ENCODE results near the gene SRPRB. TPM values are rescaled to one million over a fixed set of nuclear protein-coding genes. Genes with fewer than 3 reads are reported as not detected.

SRPRB gene
- total and polyA plus RNA-seq, 9 of the 15 experiments (the other 6 are each of a cell fraction or from before 2014, with no cell fraction given) = 29.5 to 66.0 (median 41.4) TPM

GRCh38 chr3:133833880-133834620 is 28.4 kb downstream of the SRPRB start (continued):
- TF ChIP-seq, protein P1, sequence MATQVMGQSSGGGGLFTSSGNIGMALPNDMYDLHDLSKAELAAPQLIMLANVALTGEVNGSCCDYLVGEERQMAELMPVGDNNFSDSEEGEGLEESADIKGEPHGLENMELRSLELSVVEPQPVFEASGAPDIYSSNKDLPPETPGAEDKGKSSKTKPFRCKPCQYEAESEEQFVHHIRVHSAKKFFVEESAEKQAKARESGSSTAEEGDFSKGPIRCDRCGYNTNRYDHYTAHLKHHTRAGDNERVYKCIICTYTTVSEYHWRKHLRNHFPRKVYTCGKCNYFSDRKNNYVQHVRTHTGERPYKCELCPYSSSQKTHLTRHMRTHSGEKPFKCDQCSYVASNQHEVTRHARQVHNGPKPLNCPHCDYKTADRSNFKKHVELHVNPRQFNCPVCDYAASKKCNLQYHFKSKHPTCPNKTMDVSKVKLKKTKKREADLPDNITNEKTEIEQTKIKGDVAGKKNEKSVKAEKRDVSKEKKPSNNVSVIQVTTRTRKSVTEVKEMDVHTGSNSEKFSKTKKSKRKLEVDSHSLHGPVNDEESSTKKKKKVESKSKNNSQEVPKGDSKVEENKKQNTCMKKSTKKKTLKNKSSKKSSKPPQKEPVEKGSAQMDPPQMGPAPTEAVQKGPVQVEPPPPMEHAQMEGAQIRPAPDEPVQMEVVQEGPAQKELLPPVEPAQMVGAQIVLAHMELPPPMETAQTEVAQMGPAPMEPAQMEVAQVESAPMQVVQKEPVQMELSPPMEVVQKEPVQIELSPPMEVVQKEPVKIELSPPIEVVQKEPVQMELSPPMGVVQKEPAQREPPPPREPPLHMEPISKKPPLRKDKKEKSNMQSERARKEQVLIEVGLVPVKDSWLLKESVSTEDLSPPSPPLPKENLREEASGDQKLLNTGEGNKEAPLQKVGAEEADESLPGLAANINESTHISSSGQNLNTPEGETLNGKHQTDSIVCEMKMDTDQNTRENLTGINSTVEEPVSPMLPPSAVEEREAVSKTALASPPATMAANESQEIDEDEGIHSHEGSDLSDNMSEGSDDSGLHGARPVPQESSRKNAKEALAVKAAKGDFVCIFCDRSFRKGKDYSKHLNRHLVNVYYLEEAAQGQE (IDR thresholded peaks at IDR 0.05; ENCODE audit: borderline replicate concordance) = peak; percentile 39; the same call in 1 of the 2 replicates
- TF ChIP-seq, protein P1 (CRISPR knock-in tag; IDR thresholded peaks at IDR 0.05; ENCODE audit: low read depth) = no peak
- TF ChIP-seq GTF2B (IDR thresholded peaks at IDR 0.05; ENCODE audit: extremely low read depth, insufficient read length) (no peak), RAD21 (CRISPR knock-in tag; conservative IDR thresholded peaks at IDR 0.05 in 1 of 2, IDR thresholded peaks at IDR 0.05 in 1 of 2) (peak in 1 of 2 experiments; percentile 51; a peak in 2 of 4 replicates)
